Type B pancreatic cell (in vitro differentiated cells): Measurements from ENCODE around the gene TNRC6C. TPM values are rescaled to one million over a fixed set of nuclear protein-coding genes. Genes with fewer than 3 reads are reported as not detected.

Experiments
- DNase-seq: peaks from one replicate; pipeline ENCODE4 v3.0.0; 2021; ENCODE audit warnings: mixed read lengths; ENCODE audit not compliant: unreplicated experiment; ENCODE audit errors: extremely low spot score
- H3K27ac Mint-ChIP-seq: 2 replicates; pipeline ENCODE4 v1.8.0; 2021; ENCODE audit warnings: mild to moderate bottlenecking, mixed read lengths
- H3K27me3 Mint-ChIP-seq: 2 replicates; pipeline ENCODE4 v1.8.0; 2021; ENCODE audit warnings: mixed read lengths
- H3K36me3 Mint-ChIP-seq: 2 replicates; pipeline ENCODE4 v1.8.0; 2021; ENCODE audit warnings: mixed read lengths
- H3K4me1 Mint-ChIP-seq: one replicate; pipeline ENCODE4 v1.8.0; 2021; ENCODE audit warnings: mixed read lengths; ENCODE audit not compliant: unreplicated experiment
- H3K4me3 Mint-ChIP-seq: 2 replicates; pipeline ENCODE4 v1.8.0; 2021; ENCODE audit warnings: mild to moderate bottlenecking, mixed read lengths
- H3K9me3 Mint-ChIP-seq: 2 replicates; pipeline ENCODE4 v1.8.0; 2021; ENCODE audit warnings: mixed read lengths
- total RNA-seq: library from RNA; stranded (reverse); gene quantifications from 2 replicates; pipeline ENCODE4 v1.2.1, GENCODE V29; 2021; ENCODE audit warnings: low replicate concordance
- TF ChIP-seq, protein P1 (sequence below): fragments of 200-600 bp; sonication (generic); conservative IDR thresholded peaks from 2 replicates; pipeline ENCODE4 v1.5.0; 2021; ENCODE audit warnings: antibody characterized with exemption, mild to moderate bottlenecking

The TNRC6C gene
- total RNA-seq, 1 donor from 2014 or later, result 36.7 TPM

DNA sequence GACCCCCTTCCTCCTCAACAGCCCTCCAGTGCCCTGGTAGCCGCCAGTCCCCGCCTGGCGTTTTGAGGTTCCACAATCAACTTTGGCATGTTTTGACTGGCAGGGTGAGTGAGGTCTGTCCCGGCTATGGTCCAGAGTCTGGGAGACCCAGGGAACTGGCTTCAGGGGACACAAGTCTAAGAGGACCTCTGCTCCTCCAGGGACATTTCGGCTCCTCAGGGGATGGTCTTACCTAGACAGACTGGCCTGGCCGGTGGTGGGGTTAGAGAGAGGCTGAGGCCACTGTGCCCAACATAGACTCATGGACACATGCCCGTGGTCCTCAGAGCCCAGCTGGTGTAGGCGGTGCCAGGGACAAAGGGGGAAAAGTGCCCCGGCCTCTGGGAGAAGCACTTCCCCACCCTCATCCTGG, 174.3 kb downstream of the TNRC6C start:
- TF ChIP-seq, protein P1, sequence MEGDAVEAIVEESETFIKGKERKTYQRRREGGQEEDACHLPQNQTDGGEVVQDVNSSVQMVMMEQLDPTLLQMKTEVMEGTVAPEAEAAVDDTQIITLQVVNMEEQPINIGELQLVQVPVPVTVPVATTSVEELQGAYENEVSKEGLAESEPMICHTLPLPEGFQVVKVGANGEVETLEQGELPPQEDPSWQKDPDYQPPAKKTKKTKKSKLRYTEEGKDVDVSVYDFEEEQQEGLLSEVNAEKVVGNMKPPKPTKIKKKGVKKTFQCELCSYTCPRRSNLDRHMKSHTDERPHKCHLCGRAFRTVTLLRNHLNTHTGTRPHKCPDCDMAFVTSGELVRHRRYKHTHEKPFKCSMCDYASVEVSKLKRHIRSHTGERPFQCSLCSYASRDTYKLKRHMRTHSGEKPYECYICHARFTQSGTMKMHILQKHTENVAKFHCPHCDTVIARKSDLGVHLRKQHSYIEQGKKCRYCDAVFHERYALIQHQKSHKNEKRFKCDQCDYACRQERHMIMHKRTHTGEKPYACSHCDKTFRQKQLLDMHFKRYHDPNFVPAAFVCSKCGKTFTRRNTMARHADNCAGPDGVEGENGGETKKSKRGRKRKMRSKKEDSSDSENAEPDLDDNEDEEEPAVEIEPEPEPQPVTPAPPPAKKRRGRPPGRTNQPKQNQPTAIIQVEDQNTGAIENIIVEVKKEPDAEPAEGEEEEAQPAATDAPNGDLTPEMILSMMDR, result no peak
- no peak for DNase-seq
- H3K4me3 Mint-ChIP-seq, result peak overlapping the region; percentile 41
- H3K27ac Mint-ChIP-seq, result peak overlapping the region; percentile 11
- peaks cover 12% of the 10 kb centered on the region for H3K27me3 Mint-ChIP-seq
- H3K36me3 Mint-ChIP-seq, result no peaks in the 10 kb centered on the region
- H3K9me3 Mint-ChIP-seq, result no peaks in the 10 kb centered on the region
- H3K4me1 Mint-ChIP-seq, result peaks cover 14% of the 10 kb centered on the region

DNA sequence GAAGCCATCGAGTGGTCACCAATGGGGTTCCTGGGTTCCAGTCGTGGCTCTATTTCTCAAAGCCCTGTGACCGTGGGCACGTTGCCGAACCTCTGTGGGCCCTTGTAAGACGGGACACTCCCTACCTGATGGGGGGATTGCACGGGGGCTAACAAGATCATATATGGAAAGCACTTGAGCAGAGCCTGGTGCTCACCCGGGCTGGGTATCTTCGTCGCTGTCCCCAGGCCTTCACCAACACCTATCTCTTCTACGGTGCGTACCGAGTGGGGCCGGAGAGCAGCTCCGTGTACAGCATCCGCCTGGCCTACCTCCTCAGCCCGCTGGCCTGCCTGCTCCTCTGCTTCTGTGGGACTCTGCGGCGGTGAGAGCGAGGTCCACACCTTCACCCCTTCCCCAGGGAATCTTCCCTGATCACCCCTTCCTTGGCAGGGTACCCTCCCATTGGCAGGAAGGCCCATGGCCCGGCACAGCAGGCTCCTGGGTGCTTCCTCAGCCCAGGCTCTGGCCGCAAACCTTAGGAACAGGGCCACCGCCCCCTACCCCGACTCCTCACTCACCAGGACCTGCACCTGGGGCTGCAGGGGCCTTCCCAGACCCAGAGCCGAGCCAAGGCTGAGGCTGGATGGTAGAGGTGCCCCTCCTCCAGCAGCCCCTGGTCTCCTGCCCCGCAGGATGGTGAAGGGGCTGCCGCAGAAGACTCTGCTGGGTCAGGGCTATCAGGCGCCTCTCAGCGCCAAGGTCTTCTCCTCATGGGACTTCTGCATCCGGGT, 174.9 kb downstream of the TNRC6C start:
- Mint-ChIP-seq H3K27me3 (peaks cover 12% of the 10 kb centered on the region), H3K27ac (peak overlapping the region; percentile 79), H3K9me3 (no peaks in the 10 kb centered on the region), H3K4me3 (no peak overlapping the region), H3K36me3 (no peaks in the 10 kb centered on the region), H3K4me1 (peaks cover 14% of the 10 kb centered on the region)
- TF ChIP-seq, protein P1, result no peak
- no peak for DNase-seq

DNA sequence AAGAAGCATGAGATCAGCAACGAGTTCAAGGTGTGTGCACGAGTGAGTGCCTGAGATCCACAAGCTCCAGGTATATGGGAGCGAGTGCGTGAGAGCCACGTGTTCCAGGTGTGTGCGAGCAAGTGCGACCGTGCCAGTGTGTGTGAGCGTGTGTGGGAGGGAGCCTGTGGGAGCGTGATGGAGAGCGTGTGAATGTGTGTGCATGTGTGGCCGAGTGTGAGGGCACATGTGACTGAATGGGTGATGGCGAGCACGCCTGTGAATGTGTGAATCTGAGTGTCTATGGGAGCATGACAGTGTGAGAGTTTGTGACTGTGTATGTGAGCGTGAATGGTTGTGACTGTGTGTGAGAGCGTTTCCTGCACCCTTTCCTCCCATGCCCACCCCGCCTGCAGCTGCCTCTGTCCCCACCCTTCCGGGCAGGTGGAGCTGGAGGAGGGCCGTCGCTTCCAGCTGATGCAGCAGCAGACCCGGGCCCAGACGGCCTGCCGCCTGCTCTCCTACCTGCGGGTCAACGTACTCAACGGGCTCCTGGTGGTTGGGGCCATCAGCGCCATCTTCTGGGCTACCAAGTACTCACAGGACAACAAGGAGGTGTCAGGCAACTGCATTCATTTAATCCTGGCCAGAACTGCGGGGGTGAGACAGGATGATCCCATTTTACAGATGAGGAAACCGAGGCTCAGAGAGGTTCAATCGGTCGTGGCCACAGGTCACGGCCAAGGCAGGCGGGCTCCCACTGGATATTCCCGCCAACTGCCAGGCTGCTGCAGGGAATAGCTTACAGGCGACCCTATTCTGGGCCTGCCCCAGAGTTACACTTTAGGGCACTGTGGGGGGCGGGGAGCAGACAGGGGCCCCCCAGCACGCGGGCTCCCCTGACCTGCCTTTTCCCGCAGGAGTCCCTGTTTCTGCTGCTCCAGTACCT, 175.7 kb downstream of the TNRC6C start:
- H3K36me3 Mint-ChIP-seq, result no peaks in the 10 kb centered on the region
- peak overlapping the region; percentile 79 for H3K27ac Mint-ChIP-seq
- H3K27me3 Mint-ChIP-seq, result peaks cover 12% of the 10 kb centered on the region
- TF ChIP-seq, protein P1, result peak; percentile 65
- H3K4me1 Mint-ChIP-seq, result peaks cover 14% of the 10 kb centered on the region
- no peaks in the 10 kb centered on the region for H3K9me3 Mint-ChIP-seq
- H3K4me3 Mint-ChIP-seq, result peak overlapping the region; percentile 10
- DNase-seq, result no peak

DNA sequence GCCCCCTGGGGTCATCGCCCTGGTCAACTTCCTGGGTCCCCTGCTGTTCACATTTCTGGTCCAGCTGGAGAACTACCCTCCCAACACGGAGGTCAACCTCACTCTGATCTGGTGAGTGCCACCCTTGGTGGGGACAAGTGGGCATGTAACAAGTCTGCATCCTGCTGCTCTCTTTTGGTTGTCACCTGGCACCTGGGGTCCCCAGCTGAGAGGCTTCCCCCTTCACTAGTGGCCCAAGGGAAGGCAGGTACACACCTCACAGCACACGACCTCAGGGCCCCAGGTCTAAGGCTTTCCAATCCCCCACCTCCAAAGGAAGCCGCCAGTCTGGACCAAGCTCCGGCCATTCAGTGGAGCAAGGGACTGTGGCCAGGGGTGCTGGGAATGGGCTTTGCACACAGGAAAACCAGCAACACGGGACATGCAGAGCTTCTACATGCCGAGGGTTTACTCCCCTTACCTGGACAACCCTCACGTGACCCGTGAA, 176.4 kb downstream of the TNRC6C start:
- H3K27me3 Mint-ChIP-seq, result peaks cover 9% of the 10 kb centered on the region
- H3K9me3 Mint-ChIP-seq, result no peaks in the 10 kb centered on the region
- H3K36me3 Mint-ChIP-seq, result no peaks in the 10 kb centered on the region
- DNase-seq, result no peak
- TF ChIP-seq, protein P1, result no peak
- H3K4me1 Mint-ChIP-seq, result peaks cover 10% of the 10 kb centered on the region
- no peak overlapping the region for H3K27ac Mint-ChIP-seq
- no peak overlapping the region for H3K4me3 Mint-ChIP-seq

DNA sequence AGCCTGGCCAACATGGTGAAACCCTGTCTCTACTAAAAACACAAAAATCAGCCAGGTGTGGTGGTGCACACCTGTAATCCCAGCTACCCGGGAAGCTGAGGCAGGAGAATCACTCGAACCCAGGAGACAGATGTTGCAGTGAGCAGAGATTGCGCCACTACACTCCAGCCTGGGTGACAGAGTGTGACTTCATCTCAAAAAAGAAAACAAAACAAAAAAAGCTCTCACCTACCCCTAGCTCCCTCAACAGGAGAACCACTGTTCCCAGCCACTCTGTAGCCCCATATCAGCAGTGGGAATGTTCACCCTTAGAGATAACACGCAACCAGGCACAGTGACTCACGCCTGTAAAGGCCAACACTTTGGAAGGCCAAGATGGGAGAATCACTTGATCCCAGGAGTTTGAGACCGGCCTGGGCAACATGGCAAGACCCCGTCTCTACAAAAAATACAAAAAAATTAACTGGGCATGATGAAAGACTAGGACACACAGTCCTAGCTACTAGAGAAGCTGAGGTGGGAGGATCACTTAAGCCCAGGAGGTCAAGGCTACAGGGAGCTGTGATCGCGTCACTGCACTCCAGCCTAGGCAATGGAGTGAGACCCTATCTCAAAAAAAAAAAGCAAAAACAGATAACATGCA, 177.5 kb downstream of the TNRC6C start:
- TF ChIP-seq, protein P1, result no peak
- no peaks in the 10 kb centered on the region for H3K9me3 Mint-ChIP-seq
- DNase-seq, result no peak
- H3K4me3 Mint-ChIP-seq, result no peak overlapping the region
- peaks cover 8% of the 10 kb centered on the region for H3K4me1 Mint-ChIP-seq
- peaks cover 7% of the 10 kb centered on the region for H3K27me3 Mint-ChIP-seq
- no peak overlapping the region for H3K27ac Mint-ChIP-seq
- H3K36me3 Mint-ChIP-seq, result no peaks in the 10 kb centered on the region
